Measurements from ENCODE around the gene ZFHX3. TPM values are rescaled to one million over a fixed set of nuclear protein-coding genes. Genes with fewer than 3 reads are reported as not detected.

Gene ZFHX3
- total and polyA plus RNA-seq, 9 of the 15 experiments (the other 6 are each of a cell fraction or from before 2014, with no cell fraction given), result 0.01 to 0.23 (median 0.06) TPM; not detected in 4

GRCh38 chr16:72911971-72912370, 136.0 kb downstream of the ZFHX3 start:
- Histone ChIP-seq H3K9me3 (replicated peaks; ENCODE audit: control insufficient read depth, insufficient read depth, low read depth, low read length) (no peaks in the 10 kb centered on the region), H3K4me2 (ENCODE audit: insufficient read depth, low read length) (no peak overlapping the region), H3K27ac (ENCODE audit: extremely low read depth, low read depth, low read length) (no peak overlapping the region), H4K20me1 (replicated peaks; ENCODE audit: control insufficient read depth, insufficient read depth, low read length) (no peaks in the 10 kb centered on the region), H3K9me1 (ENCODE audit: control insufficient read depth, insufficient read depth, low read length) (no peaks in the 10 kb centered on the region), H3K79me2 (ENCODE audit: control insufficient read depth, insufficient read depth, low read length) (no peaks in the 10 kb centered on the region), H3K4me1 (replicated peaks in 1 of 2; ENCODE audit: control insufficient read depth in 2 of 2, insufficient read depth in 2 of 2, low read length in 2 of 2) (no peaks in the 10 kb centered on the region), H3K4me3 (no peak overlapping the region), H3K9ac (ENCODE audit: insufficient read depth in 1 of 2, low read depth in 2 of 2, low read length in 2 of 2) (no peak overlapping the region), H2AFZ (ENCODE audit: low read depth, low read length) (no peak overlapping the region), H3K27me3 (ENCODE audit: control insufficient read depth in 2 of 2, insufficient read depth in 2 of 2, low read length in 2 of 2) (peaks cover 12 to 56% of the 10 kb centered on the region in 2 experiments; a peak in 4 of 5 replicates), H3K36me3 (ENCODE audit: control insufficient read depth, insufficient read depth, low read length) (no peaks in the 10 kb centered on the region)
- CTCF ChIA-PET (ENCODE audit: low intra/inter-chr PET ratio), result no interaction called here
- POLR2A ChIA-PET, result no interaction called here
- in situ Hi-C loops (cut with MboI) (no loop called here), intact Hi-C loops (cut with micrococcal nuclease) (no loop called here)
- BruUV-seq (replicated peaks), result no TSS peak
- no peak for TF ChIP-seq CREBBP (IDR thresholded peaks at IDR 0.05; ENCODE audit: low read depth, low read length)
- no peak for TF ChIP-seq RERE (CRISPR knock-in tag; IDR thresholded peaks at IDR 0.05; ENCODE audit: borderline replicate concordance)
- TF ChIP-seq HMGN3 (IDR thresholded peaks at IDR 0.05; ENCODE audit: borderline replicate concordance, extremely low read depth, insufficient read length, low read depth, low read length), result no peak
- TF ChIP-seq RBM22 (IDR thresholded peaks at IDR 0.05; ENCODE audit: low read depth, low read length, poor library complexity, severe bottlenecking), result no peak
- no peak for TF ChIP-seq ZNF316 (IDR thresholded peaks at IDR 0.05)
- no peak for TF ChIP-seq NR1H2 (CRISPR knock-in tag; IDR thresholded peaks at IDR 0.05)
- no peak for TF ChIP-seq ZNF140 (CRISPR knock-in tag; IDR thresholded peaks at IDR 0.05)
- no peak for TF ChIP-seq ZBTB49 (CRISPR knock-in tag; IDR thresholded peaks at IDR 0.05; ENCODE audit: borderline replicate concordance)
- TF ChIP-seq HNRNPL (IDR thresholded peaks at IDR 0.05; ENCODE audit: low read depth, low read length), result no peak
- no peak for TF ChIP-seq MBD1 (CRISPR knock-in tag; IDR thresholded peaks at IDR 0.05)
- TF ChIP-seq RAD51 (IDR thresholded peaks at IDR 0.05; ENCODE audit: borderline replicate concordance, low read depth), result no peak
- no peak for TF ChIP-seq MCM2 (IDR thresholded peaks at IDR 0.05; ENCODE audit: low read depth)
- no peak for DNase-seq (ENCODE audit: extremely low read depth in 1 of 4, low spot score in 3 of 4)
- FAIRE-seq, result no peak
- under 1% methylated on average over 9 of the region's 9 CpGs for WGBS (ENCODE audit: insufficient coverage, low coverage, missing lambda C conversion rate)
- no peak for ATAC-seq

Data from K562 (cell line).